Measurements from ENCODE around the gene RTN4. TPM values are rescaled to one million over a fixed set of nuclear protein-coding genes. Genes with fewer than 3 reads are reported as not detected.
A peak's percentile ranks its signal among the peaks of the same experiment; 100 is the strongest.

RTN4 gene
- total and polyA plus RNA-seq, 2 of the 4 experiments (the other 2 are of a cell fraction) = 77.8 to 588 TPM

DNA sequence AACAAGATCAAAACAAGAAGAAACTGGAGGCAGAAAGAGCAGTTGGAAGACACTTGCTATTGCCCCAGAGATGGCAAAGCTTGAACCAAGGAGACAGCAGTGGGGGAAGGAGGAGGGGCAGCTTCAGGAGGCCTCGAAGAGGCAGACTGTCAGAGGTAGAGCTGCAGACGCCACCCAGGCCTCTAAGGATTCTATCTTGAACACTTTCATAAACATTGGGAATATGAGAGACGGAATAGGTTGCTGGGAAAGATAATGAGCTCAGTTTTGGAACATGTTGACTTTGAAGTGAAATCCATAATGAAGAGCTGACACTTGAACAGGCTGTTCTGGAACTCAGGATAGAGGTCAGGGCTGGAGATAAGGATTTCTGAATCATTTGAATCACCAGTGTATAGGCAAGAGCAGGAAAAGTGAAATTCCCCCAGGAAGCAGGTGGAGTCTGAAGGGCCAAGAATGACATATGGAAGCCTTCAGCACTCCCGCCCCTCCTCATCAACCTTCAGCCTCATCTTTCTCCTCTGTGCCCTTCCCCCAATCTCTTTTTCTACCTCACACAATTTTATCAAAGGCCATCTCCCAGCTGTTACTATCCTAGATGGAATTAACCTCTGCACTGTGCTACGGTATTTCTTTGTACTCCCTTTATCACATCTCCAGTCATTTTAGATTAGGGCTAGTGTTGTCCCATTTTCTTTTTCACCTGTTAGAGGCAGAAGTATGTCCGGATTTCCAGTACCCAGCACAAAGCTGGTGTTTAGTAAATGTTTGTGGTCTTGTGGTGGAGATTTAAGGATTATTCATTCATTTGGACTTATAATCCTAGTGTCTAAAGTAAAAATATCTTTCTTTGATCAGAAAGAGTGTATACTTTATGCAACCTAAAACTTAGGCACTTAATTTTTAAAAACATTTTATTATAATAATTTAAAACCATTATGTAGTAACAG is 47.5 kb upstream of the RTN4 start (continued):
- no peak for TF ChIP-seq RAD21 (IDR thresholded peaks at IDR 0.05; ENCODE audit: low read length)
- TF ChIP-seq RFX5 (IDR thresholded peaks at IDR 0.05; ENCODE audit: low read depth, low read length) = no peak
- no peak for TF ChIP-seq POLR2A (IDR thresholded peaks at IDR 0.05; ENCODE audit: low read depth, low read length)

DNA sequence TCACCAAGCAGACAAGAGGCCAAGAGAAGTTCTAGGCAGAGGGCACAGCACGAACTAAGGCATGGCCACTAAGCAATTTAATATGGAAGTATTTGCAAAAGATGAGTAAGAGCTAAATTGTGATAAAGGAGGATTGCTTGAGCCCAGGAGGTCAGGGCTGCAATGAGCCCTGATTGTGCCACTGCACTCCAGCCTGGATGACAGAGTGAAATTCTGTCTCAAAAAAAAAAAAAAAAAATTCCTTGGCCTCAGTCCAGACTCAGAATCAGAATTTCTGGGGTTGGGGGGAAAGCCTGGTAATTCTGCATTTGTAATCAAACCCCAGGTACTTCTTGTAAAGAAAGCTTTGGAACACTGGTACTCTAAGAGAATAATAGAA is 46.8 kb upstream of the RTN4 start:
- H2BK20ac ChIP-seq (ENCODE audit: low read depth, low read length) = peak overlapping the region; percentile 93
- H3K14ac ChIP-seq (replicated peaks; ENCODE audit: low read depth, low read length) = peak overlapping the region; percentile 80; the same call in 1 of the 2 replicates
- H3K4me3 ChIP-seq (ENCODE audit: insufficient read depth, low read depth, low read length) = no peak overlapping the region
- intact Hi-C loops (cut with micrococcal nuclease) = no loop called here
- peak overlapping the region; percentile 68 for H3K27ac ChIP-seq (ENCODE audit: insufficient read depth, low read length)
- in situ Hi-C loops (cut with MboI; ENCODE audit: low sequenced_read_pairs) = no loop called here
- no peaks in the 10 kb centered on the region for H3K36me3 ChIP-seq (ENCODE audit: control insufficient read depth, insufficient read depth, low read length)
- CTCF ChIA-PET = interaction anchor here (0.6 to 1.2 kb wide), 3 partner anchors 18 to 64 kb away, joined by 3 to 5 read pairs (median 4); partner anchors contain the start of gene RTN4
- H3K18ac ChIP-seq (ENCODE audit: low read depth, low read length) = no peak overlapping the region; the same call in 1 of the 2 replicates
- no peaks in the 10 kb centered on the region for H4K20me1 ChIP-seq (ENCODE audit: insufficient read depth, low read length)
- no peak overlapping the region for H3K9ac ChIP-seq (ENCODE audit: low read depth, low read length)
- H3K9me3 ChIP-seq (ENCODE audit: control insufficient read depth, insufficient read depth, low read length) = no peaks in the 10 kb centered on the region
- H3K4me1 ChIP-seq (ENCODE audit: control insufficient read depth, insufficient read depth, low read length) = peaks cover 35% of the 10 kb centered on the region
- no peak overlapping the region for H3K4me2 ChIP-seq (ENCODE audit: low read depth, low read length)
- POLR2A ChIA-PET (ENCODE audit: unreplicated experiment) = interaction anchor here (0.6 to 0.7 kb wide), 2 partner anchors 10 to 55 kb away, joined by 5 to 9 read pairs; no protein-coding TSS in a partner anchor
- H3K23ac ChIP-seq (ENCODE audit: low read depth, low read length) = 0 out of 2 replicates have a peak overlapping the region, but pooled peaks have one; percentile 28
- TF ChIP-seq NFE2L2 (IDR thresholded peaks at IDR 0.05; ENCODE audit: low read depth, low read length) = no peak
- TF ChIP-seq, protein P1, sequence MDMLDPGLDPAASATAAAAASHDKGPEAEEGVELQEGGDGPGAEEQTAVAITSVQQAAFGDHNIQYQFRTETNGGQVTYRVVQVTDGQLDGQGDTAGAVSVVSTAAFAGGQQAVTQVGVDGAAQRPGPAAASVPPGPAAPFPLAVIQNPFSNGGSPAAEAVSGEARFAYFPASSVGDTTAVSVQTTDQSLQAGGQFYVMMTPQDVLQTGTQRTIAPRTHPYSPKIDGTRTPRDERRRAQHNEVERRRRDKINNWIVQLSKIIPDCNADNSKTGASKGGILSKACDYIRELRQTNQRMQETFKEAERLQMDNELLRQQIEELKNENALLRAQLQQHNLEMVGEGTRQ (IDR thresholded peaks at IDR 0.05; ENCODE audit: low read depth, low read length) = no peak
- peak overlapping the region; percentile 69 for H2BK5ac ChIP-seq (ENCODE audit: low read depth, low read length, poor library complexity, severe bottlenecking)
- H2AFZ ChIP-seq (replicated peaks; ENCODE audit: low read length, poor library complexity) = no peak overlapping the region
- H2AK5ac ChIP-seq (ENCODE audit: low read depth, low read length) = no peak overlapping the region
- peaks cover 21% of the 10 kb centered on the region for H3K9me1 ChIP-seq (ENCODE audit: insufficient read depth, low read length)
- DNase-seq (no peak), ATAC-seq (ENCODE audit: low read depth) (peak; percentile 16; the same call in 1 of the 2 replicates)
- peak overlapping the region; percentile 49 to 59 for H4K8ac ChIP-seq (ENCODE audit: low read depth in 2 of 2, low read length in 2 of 2)
- H3K79me1 ChIP-seq (ENCODE audit: low read depth in 1 of 2, low read length in 2 of 2) = peaks cover 23 to 51% of the 10 kb centered on the region in 2 experiments
- peak overlapping the region; percentile 88 for H4K91ac ChIP-seq (ENCODE audit: insufficient read depth, low read depth, low read length)
- peak overlapping the region; percentile 84 for H2BK120ac ChIP-seq (ENCODE audit: low read depth, low read length)
- H2AK9ac ChIP-seq (replicated peaks; ENCODE audit: low read depth, low read length, poor library complexity) = no peak overlapping the region
- H3K4ac ChIP-seq (ENCODE audit: low read depth, low read length) = peak overlapping the region; percentile 78
- BruUV-seq (replicated peaks) = no TSS peak
- H3K27me3 ChIP-seq (ENCODE audit: control insufficient read depth, insufficient read depth, low read length) = no peaks in the 10 kb centered on the region
- peak overlapping the region; percentile 89 for H2BK15ac ChIP-seq (ENCODE audit: low read depth, low read length)
- 60% methylated on average over 1 of the region's 1 CpG; no CpG with 5 or more reads in 1 of the 2 experiments for WGBS, 2 experiments (ENCODE audit: extremely low coverage in 2 of 2, insufficient read length in 1 of 2)
- dilution Hi-C loops (cut with HindIII; ENCODE audit: low sequenced_read_pairs, unreplicated experiment) = no loop called here
- H4K5ac ChIP-seq (ENCODE audit: low read depth, low read length) = no peak overlapping the region; the same call in 1 of the 2 replicates
- H3K56ac ChIP-seq (ENCODE audit: extremely low read depth, insufficient read depth, low read length) = no peak overlapping the region
